WTC11 (cell line): ENCODE data around the gene LRRC8D.

Experiments
- ESRRA ChIP-seq: sonication (generic); formaldehyde crosslinking; IDR thresholded peaks from 2 replicates; pipeline ENCODE4 v1.8.1; 2022; ENCODE audit warnings: mild to moderate bottlenecking, missing genetic modification reagents, borderline replicate concordance
- NR2C2 ChIP-seq: sonication (generic); formaldehyde crosslinking; IDR thresholded peaks from 2 replicates; pipeline ENCODE4 v1.8.0; 2022; ENCODE audit warnings: mild to moderate bottlenecking, missing genetic modification reagents
- ZNF671 ChIP-seq: fragments of 250-450 bp; sonication (Bioruptor Pico); IDR thresholded peaks from 2 replicates; pipeline ENCODE4 v1.8.0; 2021; ENCODE audit warnings: mild to moderate bottlenecking
- TF ChIP-seq, protein P1 (sequence below): fragments of 200-600 bp; IDR thresholded peaks from 2 replicates; pipeline ENCODE4 v1.8.0; 2022; ENCODE audit warnings: antibody characterized with exemption
- TF ChIP-seq, protein P2 (sequence below): sonication (generic); formaldehyde crosslinking; IDR thresholded peaks from 2 replicates; pipeline ENCODE4 v1.8.1; 2023; ENCODE audit warnings: mild to moderate bottlenecking, moderate library complexity, missing genetic modification reagents

DNA sequence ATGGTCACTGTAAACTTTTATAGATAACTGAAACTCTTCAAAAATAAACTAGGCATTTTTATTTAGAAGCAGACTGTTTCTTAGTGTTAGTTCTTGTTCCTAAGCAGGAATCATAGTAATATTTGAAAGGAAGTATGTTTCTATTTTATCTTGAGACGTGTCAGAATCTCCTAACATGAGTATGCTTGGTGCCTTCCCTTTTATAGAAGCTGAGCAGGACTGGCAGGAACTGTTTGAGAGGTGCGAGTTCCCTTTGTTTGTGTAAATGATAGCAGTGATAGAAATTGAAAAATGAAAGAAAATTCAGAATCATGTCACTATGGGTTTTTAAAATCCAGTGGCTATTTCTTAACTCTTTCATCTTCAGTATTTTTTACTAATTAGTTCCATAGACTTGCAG is 56.9 kb downstream of the LRRC8D start:
- TF ChIP-seq, protein P1, sequence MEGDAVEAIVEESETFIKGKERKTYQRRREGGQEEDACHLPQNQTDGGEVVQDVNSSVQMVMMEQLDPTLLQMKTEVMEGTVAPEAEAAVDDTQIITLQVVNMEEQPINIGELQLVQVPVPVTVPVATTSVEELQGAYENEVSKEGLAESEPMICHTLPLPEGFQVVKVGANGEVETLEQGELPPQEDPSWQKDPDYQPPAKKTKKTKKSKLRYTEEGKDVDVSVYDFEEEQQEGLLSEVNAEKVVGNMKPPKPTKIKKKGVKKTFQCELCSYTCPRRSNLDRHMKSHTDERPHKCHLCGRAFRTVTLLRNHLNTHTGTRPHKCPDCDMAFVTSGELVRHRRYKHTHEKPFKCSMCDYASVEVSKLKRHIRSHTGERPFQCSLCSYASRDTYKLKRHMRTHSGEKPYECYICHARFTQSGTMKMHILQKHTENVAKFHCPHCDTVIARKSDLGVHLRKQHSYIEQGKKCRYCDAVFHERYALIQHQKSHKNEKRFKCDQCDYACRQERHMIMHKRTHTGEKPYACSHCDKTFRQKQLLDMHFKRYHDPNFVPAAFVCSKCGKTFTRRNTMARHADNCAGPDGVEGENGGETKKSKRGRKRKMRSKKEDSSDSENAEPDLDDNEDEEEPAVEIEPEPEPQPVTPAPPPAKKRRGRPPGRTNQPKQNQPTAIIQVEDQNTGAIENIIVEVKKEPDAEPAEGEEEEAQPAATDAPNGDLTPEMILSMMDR, result no peak
- no peak for TF ChIP-seq ZNF671 (CRISPR knock-in tag)
- TF ChIP-seq, protein P2, sequence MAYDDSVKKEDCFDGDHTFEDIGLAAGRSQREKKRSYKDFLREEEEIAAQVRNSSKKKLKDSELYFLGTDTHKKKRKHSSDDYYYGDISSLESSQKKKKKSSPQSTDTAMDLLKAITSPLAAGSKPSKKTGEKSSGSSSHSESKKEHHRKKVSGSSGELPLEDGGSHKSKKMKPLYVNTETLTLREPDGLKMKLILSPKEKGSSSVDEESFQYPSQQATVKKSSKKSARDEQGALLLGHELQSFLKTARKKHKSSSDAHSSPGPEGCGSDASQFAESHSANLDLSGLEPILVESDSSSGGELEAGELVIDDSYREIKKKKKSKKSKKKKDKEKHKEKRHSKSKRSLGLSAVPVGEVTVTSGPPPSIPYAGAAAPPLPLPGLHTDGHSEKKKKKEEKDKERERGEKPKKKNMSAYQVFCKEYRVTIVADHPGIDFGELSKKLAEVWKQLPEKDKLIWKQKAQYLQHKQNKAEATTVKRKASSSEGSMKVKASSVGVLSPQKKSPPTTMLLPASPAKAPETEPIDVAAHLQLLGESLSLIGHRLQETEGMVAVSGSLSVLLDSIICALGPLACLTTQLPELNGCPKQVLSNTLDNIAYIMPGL, result no peak
- TF ChIP-seq ESRRA (CRISPR knock-in tag), result no peak
- TF ChIP-seq NR2C2 (CRISPR knock-in tag), result no peak
